GM21737 (cell line): ENCODE measurements around the gene ZSCAN23.
A peak's percentile ranks its signal among the peaks of the same experiment; 100 is the strongest.
"Not testable (repeated sequence)": the region's sequence is repeated elsewhere in the genome, so short reads cannot be mapped to it uniquely, and the experiment has no call there.

Experiments
- ATAC-seq: cut with Tn5 transposase; IDR thresholded peaks from one replicate; pipeline ENCODE4 v1.9.1; 2021; ENCODE audit warnings: mild to moderate bottlenecking, moderate library complexity; ENCODE audit not compliant: unreplicated experiment

ZSCAN23 gene

DNA sequence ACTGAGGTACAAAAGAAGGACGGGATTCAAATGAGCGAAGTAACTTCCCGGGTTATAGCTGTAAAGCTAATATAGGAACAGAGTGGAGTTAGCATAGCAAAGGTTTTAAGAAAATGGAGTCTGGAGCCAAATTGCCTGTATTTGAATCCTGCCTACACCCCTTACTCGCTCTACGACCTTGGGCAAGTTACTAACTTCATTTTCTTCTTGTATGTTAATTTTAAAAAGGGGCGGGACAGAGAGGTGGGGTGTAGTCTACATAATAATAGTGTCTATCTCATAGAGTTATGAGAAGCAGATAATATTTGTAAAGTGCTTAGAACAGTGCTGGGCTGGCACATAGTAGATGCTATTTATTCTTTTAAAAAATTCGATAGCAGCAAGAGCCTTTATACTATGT lies 705 bp downstream of the ZSCAN23 start:
- no peak for ATAC-seq

DNA sequence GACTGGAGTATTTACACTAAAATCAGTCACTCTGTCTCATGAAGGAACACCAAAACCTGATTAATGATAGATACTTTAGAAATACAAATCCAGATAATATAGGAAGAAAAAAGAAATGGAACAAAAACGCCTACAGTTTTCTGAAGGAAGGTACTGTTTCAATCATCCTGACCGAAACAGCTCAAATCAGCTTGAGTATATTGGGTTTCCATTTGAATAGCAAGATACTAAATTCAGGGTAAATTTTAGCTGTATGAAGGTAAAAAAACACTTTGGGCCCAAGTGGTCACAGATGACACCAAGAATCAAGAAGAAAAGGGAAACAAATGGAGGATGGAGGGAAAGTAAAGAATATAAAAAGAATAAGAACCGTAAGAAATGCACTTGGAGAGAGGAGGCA lies 6.9 kb downstream of the ZSCAN23 start:
- ATAC-seq: no peak

DNA sequence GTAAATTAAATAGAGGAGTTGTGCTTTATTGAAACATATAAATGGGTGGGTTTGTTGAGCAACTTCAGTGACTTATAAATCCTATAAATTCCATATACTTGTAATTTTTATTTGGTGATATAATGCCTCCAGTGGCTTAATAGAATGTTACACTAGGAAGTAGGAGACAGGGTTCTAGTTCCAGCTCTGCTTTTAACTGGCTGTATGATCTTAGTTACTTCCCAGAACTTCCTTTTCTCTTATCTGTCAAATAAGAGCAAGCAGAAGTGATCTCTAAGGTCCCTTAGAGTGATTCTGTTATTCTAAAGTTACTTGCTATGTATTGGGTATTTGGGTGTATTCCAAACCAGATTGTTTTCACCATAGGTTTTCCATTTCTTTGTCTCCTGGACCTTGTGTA lies 10.2 kb downstream of the ZSCAN23 start:
- no peak for ATAC-seq

DNA sequence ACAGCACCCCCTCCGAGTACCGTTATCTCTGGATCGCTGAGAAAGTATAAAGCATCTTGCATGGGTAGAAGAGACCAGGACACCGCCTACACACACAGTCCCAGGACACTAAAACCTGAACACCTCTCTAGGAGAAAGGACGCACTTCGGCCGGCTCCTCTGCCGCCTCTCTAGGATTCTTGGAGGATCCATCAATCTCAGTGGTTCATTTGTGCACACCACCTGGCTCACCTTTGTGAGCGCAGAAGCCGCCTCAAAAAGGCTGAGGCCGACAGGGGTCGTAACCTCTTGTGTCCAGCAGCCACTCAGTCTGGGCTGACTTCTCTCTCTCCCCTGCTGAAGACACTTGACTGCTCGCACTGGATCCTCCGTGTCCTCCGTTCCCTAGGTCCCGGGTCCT lies 13.5 kb downstream of the ZSCAN23 start:
- no peak for ATAC-seq

DNA sequence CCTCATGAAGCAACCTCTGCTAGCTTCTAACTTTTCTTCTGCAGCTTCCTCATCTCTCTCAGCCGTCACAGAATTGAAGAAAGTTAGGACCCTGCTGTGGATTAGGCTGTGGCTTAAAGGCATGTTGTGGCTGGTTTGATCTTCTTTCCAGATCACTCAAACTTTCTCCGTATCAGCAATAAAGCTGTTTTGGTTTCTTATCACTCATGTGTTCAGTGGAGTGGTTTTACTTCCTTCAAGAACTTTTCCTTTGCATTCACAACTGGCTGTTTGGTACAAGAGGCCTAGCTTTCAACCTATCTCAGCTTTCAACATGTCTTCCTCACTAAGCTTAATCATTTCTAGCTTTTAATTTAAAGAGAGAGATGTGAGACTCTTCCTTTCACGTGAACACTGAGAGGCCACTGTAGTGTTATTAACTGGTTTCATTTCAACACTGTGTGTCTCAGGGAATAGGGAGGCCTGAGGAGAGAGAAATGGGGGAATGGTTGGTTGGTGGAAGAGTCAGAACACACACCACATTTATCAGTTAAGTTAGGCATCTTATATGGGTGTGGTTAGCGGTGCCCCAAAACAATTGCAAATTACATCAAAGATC lies 17.2 kb downstream of the ZSCAN23 start:
- no peak for ATAC-seq

DNA sequence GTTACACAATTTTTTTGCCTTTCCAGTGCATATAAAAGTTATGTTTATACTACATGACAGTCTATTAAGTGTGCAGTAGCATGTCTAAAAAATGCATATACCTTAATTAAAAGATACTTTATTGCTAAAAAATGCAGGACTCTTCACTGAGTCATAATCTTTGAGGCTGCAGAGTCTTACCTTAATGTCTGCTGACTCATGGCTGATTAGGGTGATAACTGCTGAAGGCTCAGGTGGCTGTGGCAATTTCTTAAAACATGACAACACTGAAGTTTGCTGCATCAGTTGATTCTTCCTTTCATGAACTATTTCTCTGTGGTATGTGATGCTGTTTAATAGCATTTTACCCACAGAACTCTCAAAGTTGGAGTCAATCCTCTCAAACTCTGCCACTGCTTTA lies 19.1 kb downstream of the ZSCAN23 start:
- no peak for ATAC-seq

DNA sequence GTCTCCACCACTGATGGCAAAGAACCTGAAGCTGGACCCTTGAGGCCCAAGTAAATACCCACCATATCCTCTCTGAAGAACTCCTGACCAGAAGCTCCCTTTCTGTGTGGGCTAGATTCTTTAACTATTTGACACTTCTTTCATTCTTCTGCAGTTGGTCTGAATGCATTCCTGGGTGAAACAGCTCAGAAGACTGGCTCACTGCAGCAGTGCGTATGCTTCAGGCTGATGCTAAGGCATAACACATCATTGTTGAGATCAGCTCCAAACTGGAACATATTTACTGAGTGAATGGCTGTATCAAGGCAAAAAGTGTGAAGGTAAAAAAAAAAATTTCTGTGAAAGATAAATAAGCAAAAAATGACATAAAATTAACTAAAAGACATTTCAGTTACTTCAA lies 19.7 kb downstream of the ZSCAN23 start:
- ATAC-seq: no peak

DNA sequence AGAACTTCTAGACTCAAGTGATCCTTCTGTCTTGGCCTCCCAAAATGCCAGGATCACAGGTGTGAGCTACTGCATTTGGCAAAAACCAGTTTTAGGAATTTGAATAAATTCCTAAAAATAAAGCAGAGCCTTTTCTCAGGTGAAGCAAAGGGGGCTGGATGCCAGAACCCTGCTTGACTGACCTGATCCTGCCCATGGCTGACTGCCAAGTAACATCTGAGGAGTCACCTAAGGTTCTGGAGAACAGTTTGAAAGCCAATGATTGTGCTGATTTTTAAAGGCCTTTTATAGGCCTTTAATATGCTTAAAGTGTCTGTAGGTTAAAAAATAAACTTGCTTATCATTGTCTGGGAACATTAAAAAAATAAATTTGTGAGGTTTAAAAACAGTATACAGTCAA lies 29.6 kb downstream of the ZSCAN23 start:
- ATAC-seq: no peak

DNA sequence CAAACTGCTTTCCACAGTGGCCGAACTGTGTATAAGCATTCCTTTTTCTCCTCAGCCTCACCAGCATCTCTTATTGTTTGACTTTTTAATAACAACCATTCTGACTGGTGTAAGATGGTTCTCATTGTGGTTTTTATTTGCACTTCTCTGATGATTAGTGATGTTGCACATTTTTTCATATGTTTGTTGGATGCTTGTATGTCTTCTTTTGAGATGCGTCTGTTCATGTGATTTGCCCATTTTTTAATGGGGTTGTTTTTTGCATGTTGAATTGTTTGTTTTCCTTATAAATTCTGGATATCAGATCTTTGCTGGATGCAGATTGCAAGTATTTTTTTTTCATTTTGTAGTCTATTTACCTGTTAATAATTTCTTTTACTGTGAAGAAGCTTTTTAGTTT lies 32.5 kb downstream of the ZSCAN23 start:
- ATAC-seq: no peak

DNA sequence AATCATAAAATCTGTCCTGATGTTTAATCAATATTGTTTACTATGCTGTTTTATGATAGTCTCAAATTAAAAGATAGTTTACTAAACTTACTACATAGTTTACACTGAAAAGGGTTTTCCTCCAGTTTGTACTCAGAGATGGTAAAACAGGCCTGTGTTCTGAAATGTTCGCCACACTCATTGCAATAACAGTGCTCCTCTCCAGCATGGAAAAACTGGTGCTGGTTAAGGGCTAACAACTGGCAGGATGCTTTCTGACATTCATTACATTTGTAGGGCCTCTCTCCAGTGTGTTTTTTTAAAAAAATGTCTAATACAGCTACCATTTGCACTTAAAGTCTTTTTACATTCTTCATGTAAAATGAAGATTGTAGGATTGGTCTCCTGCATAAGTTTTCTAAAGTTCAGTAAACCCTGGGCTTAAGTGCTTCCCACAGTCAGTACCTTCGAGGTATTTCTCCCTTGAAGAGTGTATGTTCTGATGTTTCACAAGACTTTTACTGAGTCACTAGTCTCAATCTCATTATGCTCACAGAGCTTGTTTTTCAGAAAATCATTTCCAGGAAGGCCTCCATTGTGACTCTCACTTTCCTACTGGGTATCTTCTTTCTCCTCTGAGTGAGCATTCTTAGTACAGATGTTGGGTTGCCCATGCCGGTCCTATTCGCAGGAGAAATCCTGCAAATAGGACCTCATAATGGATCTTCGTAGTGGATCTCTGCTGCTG lies 35.1 kb downstream of the ZSCAN23 start:
- ATAC-seq: no peak

DNA sequence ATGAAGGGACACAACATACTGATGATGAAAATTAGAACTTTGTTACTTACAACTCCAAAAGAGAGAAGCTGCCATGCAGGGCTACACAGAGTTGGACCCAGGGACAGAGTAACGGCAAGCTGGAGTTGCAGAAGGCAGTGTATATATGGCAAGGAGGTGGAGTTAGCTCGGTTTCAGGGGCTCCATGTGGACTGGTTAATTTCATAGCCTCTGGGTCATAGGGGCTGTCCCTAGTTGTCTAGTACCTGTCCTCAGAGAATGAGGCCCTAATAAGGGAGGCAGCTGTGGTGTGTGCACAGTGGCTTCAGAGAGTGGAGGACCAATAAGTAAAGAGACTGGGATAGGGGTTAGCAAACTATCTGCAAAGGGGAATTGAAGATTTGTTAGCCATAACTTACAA lies 35.9 kb downstream of the ZSCAN23 start:
- no peak for ATAC-seq

DNA sequence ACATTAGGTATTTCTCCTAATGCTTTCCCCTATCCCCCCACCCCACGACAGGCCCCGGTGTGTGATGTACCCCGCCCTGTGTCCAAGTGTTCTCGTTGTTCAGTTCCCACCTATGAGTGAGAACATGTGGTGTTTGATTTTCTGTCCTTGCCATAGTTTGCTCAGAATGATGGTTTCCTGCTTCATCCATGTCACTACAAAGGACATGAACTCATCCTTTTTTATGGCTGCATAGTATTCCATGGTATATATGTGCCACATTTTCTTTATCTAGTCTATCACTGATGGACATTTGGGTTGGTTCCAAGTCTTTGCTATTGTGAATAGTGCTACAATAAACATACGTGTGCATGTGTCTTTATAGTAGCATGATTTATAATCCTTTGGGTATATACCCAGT lies 39.4 kb downstream of the ZSCAN23 start:
- ATAC-seq: not testable (repeated sequence)

DNA sequence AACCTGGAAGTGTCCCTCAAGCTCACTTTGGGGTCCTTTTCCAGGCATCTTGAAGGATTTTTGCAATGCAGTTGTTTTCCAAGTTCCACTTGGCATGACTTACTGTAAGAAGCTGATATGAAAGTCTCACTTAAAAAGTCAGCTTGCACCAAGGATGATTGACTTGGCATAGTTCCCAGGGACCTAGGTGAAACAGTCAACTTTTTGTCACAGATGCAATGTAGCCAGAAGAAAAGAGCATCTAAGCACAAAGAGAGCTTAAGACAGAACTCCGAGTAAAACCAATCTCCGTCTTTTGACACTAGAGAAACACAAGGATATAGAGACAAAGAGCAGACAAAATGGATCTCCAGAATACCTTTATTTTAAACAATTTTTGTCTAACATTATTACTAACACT lies 41.1 kb downstream of the ZSCAN23 start:
- ATAC-seq: no peak

DNA sequence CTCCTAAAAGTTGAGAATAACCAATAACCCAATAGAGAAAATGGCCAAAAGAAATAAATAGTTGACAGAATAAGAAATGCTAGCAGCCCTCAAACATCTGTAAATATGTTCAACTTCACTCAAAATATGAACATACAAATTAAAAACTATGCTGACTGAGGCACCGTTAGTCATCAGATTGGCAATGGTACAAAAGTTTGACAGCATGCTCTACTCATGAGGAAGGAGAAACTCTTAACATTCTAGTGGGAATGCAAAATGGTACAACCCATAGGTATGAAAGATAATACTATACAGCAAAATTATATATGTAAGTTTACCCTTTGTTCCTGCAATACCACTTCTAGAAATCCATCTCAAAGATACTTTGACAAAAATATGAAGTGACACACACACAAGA lies 42.1 kb downstream of the ZSCAN23 start:
- ATAC-seq: no peak

DNA sequence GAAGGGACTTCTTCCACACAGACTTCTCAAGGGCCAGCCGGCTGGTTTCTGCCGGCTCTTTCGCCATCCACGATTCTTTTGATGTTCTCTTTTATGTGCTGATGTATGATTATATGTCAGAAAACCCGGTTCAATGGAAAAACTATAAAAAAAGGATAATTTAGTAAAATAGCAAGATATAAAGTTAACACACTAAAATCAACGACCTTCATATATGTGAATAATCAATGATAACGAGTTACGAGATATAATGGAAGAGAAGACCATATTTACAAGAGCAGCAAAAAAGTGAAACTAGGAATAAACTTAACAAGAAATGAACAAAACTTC lies 43.2 kb downstream of the ZSCAN23 start:
- ATAC-seq: no peak

DNA sequence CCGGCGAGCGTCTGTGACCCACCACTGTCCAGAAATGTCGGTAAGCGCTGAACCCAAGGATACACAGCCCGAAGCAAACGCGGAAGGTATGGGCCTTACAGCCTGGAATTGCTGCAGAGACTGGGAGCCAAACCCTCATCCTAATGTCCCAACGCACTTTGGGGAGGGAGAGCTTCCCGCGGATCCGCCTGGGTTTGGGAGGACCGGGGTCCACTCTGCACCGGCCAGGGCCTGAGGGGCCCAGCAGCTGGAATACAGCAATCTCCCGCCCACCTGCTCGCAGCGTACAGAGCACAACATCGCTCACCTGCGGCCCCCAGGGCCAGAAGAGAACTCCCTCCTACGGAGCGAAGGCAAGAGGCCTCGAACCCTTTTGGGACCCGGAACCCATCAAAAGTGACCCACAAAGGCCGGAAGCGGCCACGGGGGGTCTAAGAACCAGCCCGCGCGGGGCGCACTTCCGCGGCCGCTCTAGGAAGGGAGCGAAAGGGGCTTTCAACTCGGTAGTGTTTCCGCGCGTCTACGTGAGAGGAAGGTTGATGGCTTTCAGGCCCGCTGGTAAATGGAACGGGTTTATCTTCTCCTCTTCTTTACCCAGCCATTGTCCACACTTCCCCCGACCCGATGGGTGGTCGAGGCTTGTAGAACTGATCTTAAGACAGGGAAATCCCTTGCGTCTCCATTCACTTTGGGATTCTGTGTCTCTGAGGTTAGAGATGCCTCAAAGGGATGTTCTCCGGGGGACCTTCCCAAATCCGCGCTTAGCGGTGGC lies 43.8 kb downstream of the ZSCAN23 start, which contains the start of gene ZSCAN12:
TSS of gene ZSCAN12 (minus strand) at position 398 of the 772 bp plus-strand sequence. CDS start 1,342 bp downstream, outside the sequence.
- ATAC-seq: peak; percentile 92

DNA sequence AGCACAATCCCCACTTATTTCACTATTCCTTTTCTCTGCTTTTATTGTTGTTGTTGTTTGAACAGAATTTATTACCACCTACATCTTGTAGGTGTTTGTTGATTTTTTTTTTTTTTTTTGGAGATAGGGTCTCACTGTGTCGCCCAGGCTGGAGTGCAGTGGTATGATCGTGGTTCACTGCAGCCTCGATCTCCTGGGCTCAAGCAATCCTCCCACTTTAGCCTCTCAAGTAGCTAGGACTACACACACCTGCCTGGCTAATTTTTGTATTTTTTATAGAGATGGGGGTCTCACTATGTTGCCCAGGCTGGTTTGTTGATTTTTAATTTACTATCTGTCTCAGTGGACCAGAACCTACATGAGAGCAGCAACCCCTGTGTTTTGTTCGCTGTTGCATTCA lies 47.4 kb downstream of the ZSCAN23 start:
- no peak for ATAC-seq

DNA sequence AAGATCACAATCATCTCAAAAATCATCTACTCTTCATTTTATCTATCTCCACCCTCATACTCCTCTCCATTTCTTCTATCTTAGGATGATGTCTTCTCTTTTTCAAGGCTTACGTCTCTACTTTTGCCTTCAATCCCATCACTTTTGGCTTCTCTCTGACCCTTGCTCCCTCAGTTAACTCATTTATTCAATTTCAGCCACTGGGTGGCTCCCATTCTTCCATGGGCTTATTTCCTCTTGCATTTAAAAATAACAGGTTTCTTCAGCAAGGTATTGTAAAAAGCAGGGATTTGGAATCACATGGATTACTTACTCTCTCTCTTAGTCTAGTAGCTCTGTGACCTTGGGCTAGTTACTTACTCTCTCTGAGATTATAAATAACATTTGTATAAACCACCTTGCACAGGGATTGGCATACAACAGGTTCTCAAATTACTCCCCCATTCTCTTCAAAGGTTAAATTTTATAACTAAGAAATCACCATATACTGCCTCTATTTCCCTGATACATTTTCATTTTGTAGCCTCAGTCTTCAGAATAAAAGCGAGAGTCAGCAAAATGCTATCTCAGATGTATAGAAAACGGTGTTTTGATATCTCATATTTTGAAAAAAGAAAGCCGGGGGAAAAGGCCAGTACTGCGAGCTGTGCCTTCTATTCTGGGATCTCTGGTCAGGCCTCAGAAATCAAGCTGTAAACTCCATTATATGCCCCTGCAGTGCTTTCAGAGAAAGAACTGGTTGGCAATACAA lies 49.2 kb downstream of the ZSCAN23 start:
- ATAC-seq: no peak

DNA sequence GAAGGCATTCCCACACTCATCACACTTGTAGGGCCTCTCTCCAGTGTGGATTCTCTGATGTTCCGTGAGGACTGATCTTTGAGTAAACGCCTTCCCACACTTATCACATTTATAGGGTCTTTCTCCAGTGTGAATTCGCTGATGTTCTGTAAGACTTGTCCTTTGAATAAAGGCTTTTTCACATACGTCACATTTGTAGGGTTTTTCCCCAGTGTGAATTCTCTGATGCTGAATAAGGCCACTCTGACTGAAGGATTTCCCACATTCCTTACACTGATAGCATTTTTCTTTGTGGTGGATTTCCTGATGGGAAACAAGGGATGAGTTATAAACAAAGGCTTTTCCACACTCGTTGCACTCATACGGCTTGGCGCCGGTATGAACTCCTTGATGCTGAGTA lies 52.6 kb downstream of the ZSCAN23 start:
- ATAC-seq: no peak

DNA sequence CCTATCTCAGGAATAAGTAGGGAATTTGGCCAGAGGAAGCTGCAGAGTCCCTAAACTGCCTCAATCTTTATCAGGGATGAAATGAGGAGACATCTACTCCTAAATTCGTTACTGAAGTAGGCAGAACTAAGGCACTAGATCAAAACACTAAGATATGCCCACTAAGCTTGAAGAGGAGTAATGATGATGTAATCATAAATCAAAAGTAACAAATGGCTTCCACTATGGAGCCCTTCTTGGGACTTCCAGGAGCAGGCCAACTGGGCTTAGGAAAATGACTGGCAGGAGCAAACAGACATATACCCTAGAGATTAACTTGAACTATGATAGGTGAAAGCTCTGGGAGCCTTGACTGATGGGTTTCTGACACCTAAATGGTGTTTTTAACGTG lies 59.2 kb downstream of the ZSCAN23 start:
- no peak for ATAC-seq
